Heart right ventricle (tissue), 16 donors: Measurements from ENCODE around the gene ELOB. TPM values are rescaled to one million over a fixed set of nuclear protein-coding genes. Genes with fewer than 3 reads are reported as not detected.

Source experiments
- ATAC-seq, 8 donors: fragments of 200-7000 bp; cut with Tn5 transposase; one replicate each; pipeline ENCODE4 v1.9.1; 2020; ENCODE audit warnings: mild to moderate bottlenecking in 8 of 8, moderate library complexity in 8 of 8, moderate number of reproducible peaks in 1 of 8
- DNase-seq, 2 donors: peaks; one replicate each; pipeline ENCODE4 v3.0.0-alpha.2; 2020
- H3K27ac ChIP-seq, 10 donors: fragments of 200-600 bp; sonication (generic) in 2 of 10; one replicate each; pipeline versions ENCODE4 v1.5.0 to v1.8.0; 2020 to 2022; ENCODE audit warnings: mild to moderate bottlenecking in 3 of 10
- H3K27me3 ChIP-seq, 7 donors: fragments of 200-600 bp; one replicate each; pipeline ENCODE4 v1.8.0; 2021 to 2022; ENCODE audit warnings: mild to moderate bottlenecking in 2 of 7
- H3K36me3 ChIP-seq, 9 donors: fragments of 200-600 bp; sonication (generic) in 1 of 9; one replicate each; pipeline versions ENCODE4 v1.5.0 to v1.8.0; 2020 to 2022; ENCODE audit warnings: mild to moderate bottlenecking in 2 of 9
- H3K4me1 ChIP-seq, 9 donors: fragments of 200-600 bp; sonication (generic) in 1 of 9; one replicate each; pipeline versions ENCODE4 v1.5.0 to v1.8.0; 2020 to 2022; ENCODE audit warnings: mild to moderate bottlenecking in 4 of 9
- H3K4me3 ChIP-seq, 10 donors: fragments of 200-600 bp; sonication (generic) in 2 of 10; one replicate each; pipeline versions ENCODE4 v1.5.0 to v1.8.0; 2020 to 2022; ENCODE audit warnings: mild to moderate bottlenecking in 7 of 10, moderate library complexity in 2 of 10
- H3K9me3 ChIP-seq, 11 donors: fragments of 200-600 bp in 10 of 11; sonication (generic) in 2 of 11; one replicate each; pipeline versions ENCODE4 v1.5.0 to v1.8.0; 2013 to 2022; ENCODE audit warnings: mild to moderate bottlenecking in 2 of 11, control low read depth in 1 of 11, moderate library complexity in 1 of 11
- WGBS, 2 donors: extraction: QIAGEN DNeasy Blood & Tissue Kit; methylation state at CpG; one replicate each; pipeline ENCODE4 v1.1.7; 2013; ENCODE audit warnings: inconsistent platforms in 1 of 2; 5-methylcytosine and 5-hydroxymethylcytosine counted together
- intact Hi-C, 10 donors: fragments of 100-400 bp; cut with DNase I; formaldehyde crosslinking; loops; one replicate each; pipeline versions ENCODE4 v1.11.1 to v1.14.2; 2022
- polyA plus RNA-seq, 2 donors: library from polyadenylated mRNA; stranded (reverse); fragments of 200-250 nt; gene quantifications; one replicate each; pipeline ENCODE4 v1.2.3, GENCODE V29; 2013
- total RNA-seq, 10 donors: library from RNA; stranded (reverse); fragmentation: NEBNext Ultra II Directional in 3 of 10; extraction: Animal tissue kit (Norgen Biotek cat#: 25700) in 3 of 10; gene quantifications; one replicate each; pipeline versions ENCODE4 v1.2.1 to v1.2.4, GENCODE V29; 2021 to 2023
- TF ChIP-seq, protein P1 (sequence below), 9 donors: fragments of 200-600 bp; sonication (generic) in 2 of 9; IDR thresholded peaks; one replicate each; pipeline versions ENCODE4 v1.5.0 to v1.8.0; 2021 to 2022; ENCODE audit warnings: antibody characterized with exemption in 9 of 9, mild to moderate bottlenecking in 5 of 9, moderate library complexity in 1 of 9
- donor health status: Arrhythmogenic right ventricular cardiomyopathy.
- donor health status: ischemic (EF 13 %, LVEDD 7.1; RV severe dilation, severe dysfunction).
- donor health status: healthy with polysubstance abuse.
- donor health status: DM: no; HTN: yes; CAD: no.
- donor health status: DM: no; HTN: no; CAD: no.
- donor health status: ischemic (EF 25% LVEDD 6.9; RV normal size, moderate dysfunction).
- donor health status: ischemic (EF 25% LVEDD 5.7; RV mildly dilated, moderate dysfunction).
- donor health status: healthy.
- donor health status: DM: yes; HTN: yes; CAD: no.
- donor health status: Ischemic cardiomyopathy.
- donor health status: ischemic (EF 35%, LVEDD 5.7; RV mildly dilated, moderate dysfunction).
- donor health status: nonischemic (EF 11% LVEDD 7.7; RV severe dilation, severe dysfunction).
- donor health status: DM: yes; HTN: yes; CAD: no.
- donor health status: PGD.
- donor health status: ischemic (EF 29% LVEDD 5.4; RV normal size, mild dysfunction).
- donor health status: nonischemic (EF 23%, LVEDD 6.1; RV moderate dilation, normal function).

Gene ELOB
- total and polyA plus RNA-seq, 12 donors = 248 to 1,196 (median 332) TPM

- Histone ChIP-seq H3K36me3 (no peaks in the 10 kb centered on the region), H3K4me3 (no peak overlapping the region), H3K4me1 (no peaks in the 10 kb centered on the region), H3K27ac (no peak overlapping the region), H3K9me3 (no peaks in the 10 kb centered on the region), H3K27me3 (peaks cover 0 to 29% (median 0%) of the 10 kb centered on the region in 7 donors)
- DNase-seq (no peak), ATAC-seq (no peak)
- TF ChIP-seq, protein P1, sequence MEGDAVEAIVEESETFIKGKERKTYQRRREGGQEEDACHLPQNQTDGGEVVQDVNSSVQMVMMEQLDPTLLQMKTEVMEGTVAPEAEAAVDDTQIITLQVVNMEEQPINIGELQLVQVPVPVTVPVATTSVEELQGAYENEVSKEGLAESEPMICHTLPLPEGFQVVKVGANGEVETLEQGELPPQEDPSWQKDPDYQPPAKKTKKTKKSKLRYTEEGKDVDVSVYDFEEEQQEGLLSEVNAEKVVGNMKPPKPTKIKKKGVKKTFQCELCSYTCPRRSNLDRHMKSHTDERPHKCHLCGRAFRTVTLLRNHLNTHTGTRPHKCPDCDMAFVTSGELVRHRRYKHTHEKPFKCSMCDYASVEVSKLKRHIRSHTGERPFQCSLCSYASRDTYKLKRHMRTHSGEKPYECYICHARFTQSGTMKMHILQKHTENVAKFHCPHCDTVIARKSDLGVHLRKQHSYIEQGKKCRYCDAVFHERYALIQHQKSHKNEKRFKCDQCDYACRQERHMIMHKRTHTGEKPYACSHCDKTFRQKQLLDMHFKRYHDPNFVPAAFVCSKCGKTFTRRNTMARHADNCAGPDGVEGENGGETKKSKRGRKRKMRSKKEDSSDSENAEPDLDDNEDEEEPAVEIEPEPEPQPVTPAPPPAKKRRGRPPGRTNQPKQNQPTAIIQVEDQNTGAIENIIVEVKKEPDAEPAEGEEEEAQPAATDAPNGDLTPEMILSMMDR (IDR thresholded peaks at IDR 0.05) = no peak
- intact Hi-C loops = no loop called here
- 90 to 93% methylated on average over 4 of the region's 4 CpGs for WGBS, 2 donors
Measured at GRCh38 chr16:2741168-2741567, 35.9 kb downstream of the ELOB start.

- intact Hi-C loops = no loop called here
- Histone ChIP-seq H3K4me3 (no peak overlapping the region), H3K4me1 (no peaks in the 10 kb centered on the region), H3K27ac (no peak overlapping the region), H3K27me3 (peaks cover 0 to 29% (median 0%) of the 10 kb centered on the region in 7 donors), H3K36me3 (no peaks in the 10 kb centered on the region), H3K9me3 (no peaks in the 10 kb centered on the region)
- 87 to 91% methylated on average over 6 of the region's 6 CpGs for WGBS, 2 donors
- ATAC-seq (no peak), DNase-seq (no peak)
- TF ChIP-seq, protein P1 (IDR thresholded peaks at IDR 0.05) = no peak
Measured at GRCh38 chr16:2740476-2740875, 36.6 kb downstream of the ELOB start.

- H3K4me3 ChIP-seq = no peak overlapping the region
- no peaks in the 10 kb centered on the region for H3K36me3 ChIP-seq
- H3K27me3 ChIP-seq = peaks cover 0 to 29% (median 0%) of the 10 kb centered on the region in 7 donors
- no peak overlapping the region for H3K27ac ChIP-seq
- WGBS, 2 donors = 54 to 58% methylated on average over 8 of the region's 8 CpGs
- DNase-seq (no peak), ATAC-seq (peak in 1 of 8 donors; percentile 13)
- intact Hi-C loops = no loop called here
- no peaks in the 10 kb centered on the region for H3K4me1 ChIP-seq
- TF ChIP-seq, protein P1 (IDR thresholded peaks at IDR 0.05) = no peak
- no peaks in the 10 kb centered on the region for H3K9me3 ChIP-seq
Measured at GRCh38 chr16:2739625-2740430, 37.3 kb downstream of the ELOB start.

DNA sequence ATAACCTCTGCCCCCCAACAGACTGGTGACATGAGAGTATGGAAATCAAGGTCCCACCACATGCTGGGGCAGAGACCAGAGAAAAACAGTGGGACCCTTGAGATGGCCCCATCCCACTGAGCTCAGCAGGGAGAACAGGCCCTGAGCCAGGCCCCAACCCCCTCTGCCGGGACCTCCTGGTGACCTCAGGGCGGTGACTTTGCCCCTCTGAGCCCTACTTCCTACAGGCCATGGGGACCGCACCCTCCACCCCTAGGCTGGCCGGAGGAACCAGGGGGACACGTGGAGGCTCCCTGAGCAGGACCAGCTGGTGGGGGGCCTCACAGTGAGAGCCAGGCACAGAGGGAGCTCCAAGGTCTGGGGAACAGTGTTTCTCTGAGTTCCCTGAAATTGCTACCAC lies 38.5 kb downstream of the ELOB start:
- Histone ChIP-seq H3K4me3 (no peak overlapping the region), H3K9me3 (no peaks in the 10 kb centered on the region), H3K27ac (no peak overlapping the region), H3K4me1 (no peaks in the 10 kb centered on the region), H3K36me3 (no peaks in the 10 kb centered on the region), H3K27me3 (peaks cover 0 to 29% (median 0%) of the 10 kb centered on the region in 7 donors)
- WGBS, 2 donors = 74 to 81% methylated on average over 5 of the region's 5 CpGs
- peak in 1 of 8 donors; percentile 21 for ATAC-seq
- DNase-seq = no peak
- intact Hi-C loops = no loop called here
- TF ChIP-seq, protein P1 (IDR thresholded peaks at IDR 0.05) = no peak
